ENCODE results near the gene PLK3.

PLK3 gene

DNA sequence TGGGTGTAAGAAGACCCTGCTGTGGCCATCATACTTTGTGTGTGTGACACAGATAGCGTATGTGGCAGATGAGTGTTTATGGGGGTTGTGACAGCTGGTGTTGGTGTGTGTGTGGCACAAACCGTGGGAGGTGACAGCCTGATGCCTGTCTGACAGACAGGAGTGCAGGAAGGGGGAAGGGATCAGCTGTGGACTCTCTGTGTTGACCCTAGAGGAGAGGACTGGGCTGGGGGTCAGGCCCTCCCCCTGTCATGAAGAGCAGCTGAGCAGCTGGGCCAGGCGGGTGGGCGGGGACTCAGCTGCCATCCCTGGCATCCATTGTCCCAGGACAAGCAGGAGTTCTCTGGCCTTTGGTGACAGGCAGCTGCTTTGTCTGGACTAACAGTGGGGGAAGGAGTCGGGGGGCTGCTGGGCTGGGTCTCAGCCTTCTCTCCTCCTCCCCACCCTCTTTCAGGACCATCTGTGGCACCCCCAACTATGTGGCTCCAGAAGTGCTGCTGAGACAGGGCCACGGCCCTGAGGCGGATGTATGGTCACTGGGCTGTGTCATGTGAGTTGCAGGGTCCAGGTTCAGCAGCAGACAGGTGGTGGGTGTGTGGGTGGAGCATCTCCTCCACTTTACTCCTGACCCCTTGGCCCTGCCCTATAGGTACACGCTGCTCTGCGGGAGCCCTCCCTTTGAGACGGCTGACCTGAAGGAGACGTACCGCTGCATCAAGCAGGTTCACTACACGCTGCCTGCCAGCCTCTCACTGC, 2.3 kb downstream of the PLK3 start:
- TF ChIP-seq, protein P1, sequence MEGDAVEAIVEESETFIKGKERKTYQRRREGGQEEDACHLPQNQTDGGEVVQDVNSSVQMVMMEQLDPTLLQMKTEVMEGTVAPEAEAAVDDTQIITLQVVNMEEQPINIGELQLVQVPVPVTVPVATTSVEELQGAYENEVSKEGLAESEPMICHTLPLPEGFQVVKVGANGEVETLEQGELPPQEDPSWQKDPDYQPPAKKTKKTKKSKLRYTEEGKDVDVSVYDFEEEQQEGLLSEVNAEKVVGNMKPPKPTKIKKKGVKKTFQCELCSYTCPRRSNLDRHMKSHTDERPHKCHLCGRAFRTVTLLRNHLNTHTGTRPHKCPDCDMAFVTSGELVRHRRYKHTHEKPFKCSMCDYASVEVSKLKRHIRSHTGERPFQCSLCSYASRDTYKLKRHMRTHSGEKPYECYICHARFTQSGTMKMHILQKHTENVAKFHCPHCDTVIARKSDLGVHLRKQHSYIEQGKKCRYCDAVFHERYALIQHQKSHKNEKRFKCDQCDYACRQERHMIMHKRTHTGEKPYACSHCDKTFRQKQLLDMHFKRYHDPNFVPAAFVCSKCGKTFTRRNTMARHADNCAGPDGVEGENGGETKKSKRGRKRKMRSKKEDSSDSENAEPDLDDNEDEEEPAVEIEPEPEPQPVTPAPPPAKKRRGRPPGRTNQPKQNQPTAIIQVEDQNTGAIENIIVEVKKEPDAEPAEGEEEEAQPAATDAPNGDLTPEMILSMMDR (IDR thresholded peaks at IDR 0.05; ENCODE audit: insufficient read depth, missing control alignments) = no peak
- no peak for FAIRE-seq

DNA sequence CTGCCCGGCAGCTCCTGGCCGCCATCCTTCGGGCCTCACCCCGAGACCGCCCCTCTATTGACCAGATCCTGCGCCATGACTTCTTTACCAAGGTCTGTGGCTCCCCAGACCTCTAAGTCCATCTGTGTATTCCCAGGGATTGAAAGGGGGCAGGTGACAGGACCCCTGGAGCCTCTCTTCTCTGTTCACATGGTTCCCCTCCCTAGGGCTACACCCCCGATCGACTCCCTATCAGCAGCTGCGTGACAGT, 2.8 kb downstream of the PLK3 start:
- FAIRE-seq = no peak
- TF ChIP-seq, protein P1 (IDR thresholded peaks at IDR 0.05; ENCODE audit: insufficient read depth, missing control alignments) = no peak
- DNase-seq (ENCODE audit: insufficient read length, low spot score) = no peak

More for the DNA sequence above, 2.3 kb downstream of the PLK3 start:
- DNase-seq (ENCODE audit: insufficient read length, low spot score) = no peak

DNA sequence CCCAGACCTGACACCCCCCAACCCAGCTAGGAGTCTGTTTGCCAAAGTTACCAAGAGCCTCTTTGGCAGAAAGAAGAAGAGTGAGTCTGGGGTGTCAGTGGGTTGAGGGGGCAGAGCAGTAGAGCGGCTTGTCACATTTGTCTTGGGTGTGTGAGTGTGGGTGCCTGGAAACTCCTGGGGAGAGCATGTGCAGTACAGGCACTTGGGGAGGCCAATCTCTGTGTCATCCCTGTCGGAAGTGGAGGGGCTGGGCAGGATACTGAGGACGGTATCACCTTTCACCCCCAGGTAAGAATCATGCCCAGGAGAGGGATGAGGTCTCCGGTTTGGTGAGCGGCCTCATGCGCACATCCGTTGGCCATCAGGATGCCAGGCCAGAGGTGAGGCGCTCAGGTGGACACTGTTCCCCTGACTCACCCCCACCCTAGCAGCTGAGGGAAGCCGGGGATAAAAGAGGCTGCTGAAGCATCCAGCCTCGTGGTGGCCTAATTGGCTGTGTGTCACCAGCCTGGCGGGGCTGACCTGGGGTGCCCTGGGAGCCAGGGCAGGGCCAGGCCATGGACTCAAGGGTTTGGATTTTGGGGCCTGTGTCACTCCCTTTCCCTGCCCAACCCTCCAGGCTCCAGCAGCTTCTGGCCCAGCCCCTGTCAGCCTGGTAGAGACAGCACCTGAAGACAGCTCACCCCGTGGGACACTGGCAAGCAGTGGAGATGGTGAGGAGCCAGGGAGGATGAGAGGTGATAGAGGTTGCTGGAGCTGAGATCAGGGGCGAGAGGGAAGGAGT, 3.3 kb downstream of the PLK3 start:
- FAIRE-seq = no peak

DNA sequence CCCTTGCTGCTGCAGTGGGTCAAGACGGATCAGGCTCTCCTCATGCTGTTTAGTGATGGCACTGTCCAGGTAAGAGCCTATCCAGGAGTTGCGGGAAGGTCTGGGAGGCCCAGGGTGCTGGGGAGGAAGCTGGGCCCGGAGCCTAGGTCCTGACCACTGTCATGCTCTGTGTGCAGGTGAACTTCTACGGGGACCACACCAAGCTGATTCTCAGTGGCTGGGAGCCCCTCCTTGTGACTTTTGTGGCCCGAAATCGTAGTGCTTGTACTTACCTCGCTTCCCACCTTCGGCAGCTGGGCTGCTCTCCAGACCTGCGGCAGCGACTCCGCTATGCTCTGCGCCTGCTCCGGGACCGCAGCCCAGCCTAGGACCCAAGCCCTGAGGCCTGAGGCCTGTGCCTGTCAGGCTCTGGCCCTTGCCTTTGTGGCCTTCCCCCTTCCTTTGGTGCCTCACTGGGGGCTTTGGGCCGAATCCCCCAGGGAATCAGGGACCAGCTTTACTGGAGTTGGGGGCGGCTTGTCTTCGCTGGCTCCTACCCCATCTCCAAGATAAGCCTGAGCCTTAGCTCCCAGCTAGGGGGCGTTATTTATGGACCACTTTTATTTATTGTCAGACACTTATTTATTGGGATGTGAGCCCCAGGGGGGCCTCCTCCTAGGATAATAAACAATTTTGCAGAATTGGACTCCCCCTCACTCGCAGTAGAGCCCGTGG, 5.3 kb downstream of the PLK3 start:
- TF ChIP-seq, protein P1 (IDR thresholded peaks at IDR 0.05; ENCODE audit: insufficient read depth, missing control alignments) = no peak
- DNase-seq (ENCODE audit: insufficient read length, low spot score) (no peak), FAIRE-seq (no peak)

More for the DNA sequence above, 3.3 kb downstream of the PLK3 start:
- TF ChIP-seq, protein P1 (IDR thresholded peaks at IDR 0.05; ENCODE audit: insufficient read depth, missing control alignments) = no peak
- no peak for DNase-seq (ENCODE audit: insufficient read length, low spot score)

DNA sequence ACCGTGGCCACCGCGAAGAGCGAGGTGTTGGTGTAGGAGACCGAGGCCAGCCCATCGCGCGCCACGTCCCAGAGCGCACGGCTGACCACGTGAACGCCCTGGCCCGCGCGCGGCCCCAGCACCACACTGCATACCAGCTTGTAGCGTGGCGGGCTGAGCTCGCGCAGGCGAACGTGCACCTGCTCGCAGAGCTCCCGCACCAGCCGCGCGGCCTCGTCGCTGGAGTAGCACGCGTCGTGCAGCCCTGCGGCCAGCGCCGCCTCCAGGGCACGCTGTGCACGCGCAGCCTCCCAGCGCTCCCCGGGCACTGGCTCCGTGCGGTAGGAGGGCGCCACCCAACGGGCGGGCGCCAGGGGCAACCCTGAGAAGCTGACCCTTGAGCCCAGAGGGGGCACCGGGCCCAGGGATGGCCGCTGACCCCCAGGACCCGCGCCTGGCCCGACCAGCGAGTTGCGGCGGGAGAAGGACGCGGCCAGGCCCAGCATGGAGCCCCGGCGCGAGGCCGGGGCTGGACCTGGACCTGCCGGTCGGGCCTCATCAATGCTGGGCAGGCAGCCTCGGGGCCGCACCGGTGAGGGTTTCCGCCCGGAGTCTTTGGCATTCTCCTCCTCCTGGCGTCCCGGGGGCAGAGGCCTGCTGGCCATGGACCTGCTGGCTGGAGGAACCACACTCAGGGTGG, 6.0 kb downstream of the PLK3 start:
- no peak for DNase-seq (ENCODE audit: insufficient read length, low spot score)
- TF ChIP-seq, protein P1 (IDR thresholded peaks at IDR 0.05; ENCODE audit: insufficient read depth, missing control alignments) = no peak
- no peak for FAIRE-seq

DNA sequence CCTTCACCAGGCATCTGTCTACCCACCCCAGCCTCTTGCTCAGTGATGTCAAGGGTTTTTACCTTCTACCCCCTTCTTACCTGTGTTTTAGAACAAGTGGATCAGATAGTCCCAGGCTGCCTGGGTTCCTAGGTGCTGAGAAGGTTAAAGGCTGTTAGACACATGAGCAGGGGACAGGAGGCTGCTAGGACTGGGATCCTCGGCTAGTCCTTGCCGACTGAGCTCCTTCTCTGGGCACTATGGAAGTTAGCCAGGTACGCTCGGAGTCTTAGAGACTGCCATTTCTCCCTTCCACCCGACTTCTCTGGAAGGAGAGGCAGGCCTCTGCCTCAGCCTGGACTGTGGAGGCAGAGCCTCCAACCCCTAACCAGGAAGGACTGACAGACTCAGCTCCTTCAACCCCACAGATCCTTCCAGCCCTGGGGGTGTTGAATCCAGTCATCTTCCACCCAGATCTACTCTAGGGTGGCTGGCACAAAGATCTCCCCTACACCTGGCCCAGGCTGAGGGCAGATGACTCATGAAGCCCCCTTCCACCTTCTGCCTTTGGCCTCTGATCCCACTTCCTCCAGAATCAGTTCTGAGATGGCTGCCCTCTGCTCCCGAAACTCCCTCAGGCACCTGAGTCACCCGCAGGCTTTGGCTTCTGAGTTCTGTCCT, 6.7 kb downstream of the PLK3 start, which contains the start of gene DYNLT4:
TSS of gene DYNLT4 (minus strand) at position 648 of the 660 bp plus-strand sequence. CDS start 683 bp downstream, outside the sequence.
- FAIRE-seq (no peak), DNase-seq (ENCODE audit: insufficient read length, low spot score) (no peak)

More for the DNA sequence above, 6.7 kb downstream of the PLK3 start, which contains the start of gene DYNLT4:
- TF ChIP-seq, protein P1 (IDR thresholded peaks at IDR 0.05; ENCODE audit: insufficient read depth, missing control alignments) = no peak
